Body of pancreas (tissue), 4 donors: ENCODE results near the gene KLHL8.

Experiments
- CTCF ChIP-seq, 7 experiments: fragments of 450-650 bp in 4 of 7; fragments of 200-600 bp in 3 of 7; sonication (generic) in 3 of 7; IDR thresholded peaks; one replicate each; pipeline ENCODE4 v1.5.1; 2016 to 2019; ENCODE audit warnings: antibody characterized with exemption in 7 of 7
- POLR2A ChIP-seq, 3 donors: fragments of 450-650 bp; IDR thresholded peaks; one replicate each; pipeline ENCODE4 v1.6.1; 2016; ENCODE audit warnings: antibody characterized with exemption in 3 of 3, mild to moderate bottlenecking in 2 of 3

- TF ChIP-seq CTCF (IDR thresholded peaks at IDR 0.05): no peak
- TF ChIP-seq POLR2A (IDR thresholded peaks at IDR 0.05): no peak
These were observed 102.7 kb downstream of the KLHL8 start for GRCh38 chr4:87117732-87118075.
